Activated T-helper 17 cell treated with anti-CD3 and anti-CD28 coated beads, Interleukin-2, amount 50 U/mL, for 72 hours (primary cell): ENCODE measurements around the gene ASB16. TPM values are rescaled to one million over a fixed set of nuclear protein-coding genes. Genes with fewer than 3 reads are reported as not detected.

Experiments
- ATAC-seq: fragments of 150-1000 bp; cut with Tn5 transposase; replicated peaks from 2 replicates; pipeline ENCODE4 v1.10.0; 2021; ENCODE audit warnings: mild to moderate bottlenecking, moderate library complexity
- H3K27ac Mint-ChIP-seq: one replicate; pipeline ENCODE4 v1.8.0; 2022; ENCODE audit warnings: mixed read lengths
- H3K27me3 Mint-ChIP-seq: one replicate; pipeline ENCODE4 v1.8.0; 2022; ENCODE audit warnings: mixed read lengths
- H3K36me3 Mint-ChIP-seq: one replicate; pipeline ENCODE4 v1.8.0; 2022; ENCODE audit warnings: low read depth, mild to moderate bottlenecking, mixed read lengths
- H3K4me1 Mint-ChIP-seq: one replicate; pipeline ENCODE4 v1.8.0; 2022; ENCODE audit warnings: mixed read lengths
- H3K4me3 Mint-ChIP-seq: one replicate; pipeline ENCODE4 v1.8.0; 2022; ENCODE audit warnings: mild to moderate bottlenecking, mixed read lengths
- H3K9me3 Mint-ChIP-seq: one replicate; pipeline ENCODE4 v1.8.0; 2022; ENCODE audit warnings: mixed read lengths
- total RNA-seq, 2 donors: library from RNA; stranded (reverse); gene quantifications; one replicate each; pipeline ENCODE4 v1.2.3, GENCODE V29; 2022

ASB16 gene
- total RNA-seq, 2 donors from 2014 or later, result 0.22 to 0.58 TPM

DNA sequence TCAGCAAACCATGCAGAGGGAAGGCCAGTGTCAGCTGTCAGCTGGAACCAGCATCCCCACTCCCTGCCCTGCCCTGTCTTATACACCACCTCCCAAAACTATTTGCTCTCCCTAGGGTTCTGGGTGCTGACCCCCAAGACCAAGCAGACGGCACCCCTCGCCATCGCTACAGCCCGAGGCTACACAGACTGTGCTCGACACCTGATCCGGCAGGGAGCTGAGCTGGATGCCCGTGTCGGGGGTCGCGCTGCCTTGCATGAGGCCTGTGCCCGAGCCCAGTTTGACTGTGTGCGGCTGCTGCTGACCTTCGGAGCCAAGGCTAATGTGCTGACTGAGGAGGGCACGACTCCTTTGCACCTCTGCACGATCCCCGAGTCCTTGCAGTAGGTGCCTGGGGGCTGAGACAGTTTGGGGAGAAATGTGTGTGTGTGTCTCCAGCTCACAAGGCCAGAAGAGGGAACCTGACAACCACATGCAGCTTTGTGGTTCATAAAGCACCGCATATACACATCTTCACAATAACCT lies 1.5 kb downstream of the ASB16 start:
- Mint-ChIP-seq H3K9me3 (no peaks in the 10 kb centered on the region), H3K4me3 (no peak overlapping the region), H3K4me1 (peaks cover 7% of the 10 kb centered on the region), H3K36me3 (peaks cover 14% of the 10 kb centered on the region), H3K27me3 (no peaks in the 10 kb centered on the region), H3K27ac (no peak overlapping the region)
- ATAC-seq, result no peak

DNA sequence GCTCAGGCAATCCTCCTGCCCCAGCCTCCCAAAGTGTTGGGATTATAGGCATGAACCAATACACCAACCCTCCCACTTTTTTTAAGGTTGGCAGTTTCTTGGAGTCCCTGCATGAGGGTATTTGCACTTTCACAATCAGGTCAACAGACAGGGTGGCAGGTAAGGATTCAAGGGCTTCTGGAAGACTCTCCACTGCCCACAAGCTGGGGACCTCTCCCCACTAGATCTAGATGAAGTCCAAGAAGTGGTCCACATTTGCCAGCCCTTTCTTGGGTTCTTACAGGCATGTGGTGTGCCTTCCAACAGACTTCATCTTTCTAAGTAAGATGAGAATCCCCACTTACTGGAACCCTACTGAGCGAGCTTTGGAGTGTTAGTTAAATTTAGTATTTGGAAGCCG lies 3.9 kb downstream of the ASB16 start:
- no peak for ATAC-seq
- no peaks in the 10 kb centered on the region for H3K9me3 Mint-ChIP-seq
- peaks cover 28% of the 10 kb centered on the region for H3K36me3 Mint-ChIP-seq
- H3K27ac Mint-ChIP-seq, result no peak overlapping the region
- no peak overlapping the region for H3K4me3 Mint-ChIP-seq
- no peaks in the 10 kb centered on the region for H3K4me1 Mint-ChIP-seq
- H3K27me3 Mint-ChIP-seq, result no peaks in the 10 kb centered on the region

DNA sequence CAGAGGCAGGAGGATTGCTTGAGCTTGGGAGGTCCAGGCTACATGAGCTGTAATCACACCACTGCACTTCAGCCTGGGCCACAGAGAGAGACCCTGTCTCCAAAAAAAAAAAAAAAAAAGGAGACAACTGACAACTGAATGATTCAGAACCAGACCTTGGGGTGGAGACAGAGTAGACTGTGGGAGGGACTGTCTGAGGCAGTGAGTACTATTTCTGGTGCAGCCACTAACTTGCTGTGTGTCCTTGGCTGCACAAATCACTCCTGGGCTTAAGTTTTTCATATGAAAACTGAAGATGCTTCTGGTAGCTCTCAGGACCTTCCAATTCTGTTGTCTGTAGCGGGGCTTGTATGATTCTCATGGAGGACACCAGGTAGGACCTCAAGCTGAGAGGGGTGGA lies 5.8 kb downstream of the ASB16 start:
- Mint-ChIP-seq H3K9me3 (no peaks in the 10 kb centered on the region), H3K27me3 (no peaks in the 10 kb centered on the region), H3K4me3 (no peak overlapping the region), H3K4me1 (no peaks in the 10 kb centered on the region), H3K36me3 (peaks cover 30% of the 10 kb centered on the region), H3K27ac (no peak overlapping the region)
- no peak for ATAC-seq

DNA sequence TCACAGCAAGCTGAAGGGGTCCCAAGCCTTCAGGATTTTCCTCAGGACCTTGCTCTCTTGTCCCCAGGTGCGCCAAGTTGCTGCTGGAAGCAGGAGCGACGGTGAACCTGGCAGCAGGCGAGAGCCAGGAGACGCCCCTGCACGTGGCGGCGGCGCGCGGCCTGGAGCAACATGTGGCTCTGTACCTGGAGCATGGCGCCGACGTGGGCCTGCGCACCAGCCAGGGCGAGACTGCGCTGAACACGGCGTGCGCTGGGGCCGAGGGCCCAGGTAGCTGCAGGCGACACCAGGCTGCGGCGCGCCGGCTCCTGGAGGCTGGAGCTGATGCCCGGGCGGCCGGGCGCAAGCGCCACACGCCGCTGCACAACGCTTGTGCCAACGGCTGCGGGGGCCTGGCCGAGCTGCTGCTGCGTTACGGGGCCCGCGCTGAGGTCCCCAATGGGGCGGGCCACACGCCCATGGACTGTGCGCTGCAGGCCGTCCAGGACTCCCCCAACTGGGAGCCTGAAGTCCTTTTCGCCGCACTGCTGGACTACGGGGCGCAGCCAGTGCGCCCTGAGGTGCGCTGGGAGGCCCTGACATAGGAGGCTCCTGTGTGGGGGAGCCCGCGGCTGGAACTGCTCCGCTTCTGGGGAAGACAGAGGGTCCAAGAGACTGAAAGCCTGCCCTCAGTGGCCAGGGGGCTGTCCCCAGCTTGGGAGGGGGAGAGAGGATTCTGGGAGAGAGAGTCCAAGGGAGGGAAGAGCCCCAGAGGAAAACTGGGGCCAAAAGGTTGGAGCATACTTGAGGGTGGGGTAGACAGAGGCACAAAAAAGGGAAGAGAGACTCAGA lies 6.4 kb downstream of the ASB16 start:
- ATAC-seq, result no peak
- Mint-ChIP-seq H3K4me1 (no peaks in the 10 kb centered on the region), H3K27me3 (no peaks in the 10 kb centered on the region), H3K36me3 (peaks cover 35% of the 10 kb centered on the region), H3K4me3 (no peak overlapping the region), H3K9me3 (no peaks in the 10 kb centered on the region), H3K27ac (no peak overlapping the region)

DNA sequence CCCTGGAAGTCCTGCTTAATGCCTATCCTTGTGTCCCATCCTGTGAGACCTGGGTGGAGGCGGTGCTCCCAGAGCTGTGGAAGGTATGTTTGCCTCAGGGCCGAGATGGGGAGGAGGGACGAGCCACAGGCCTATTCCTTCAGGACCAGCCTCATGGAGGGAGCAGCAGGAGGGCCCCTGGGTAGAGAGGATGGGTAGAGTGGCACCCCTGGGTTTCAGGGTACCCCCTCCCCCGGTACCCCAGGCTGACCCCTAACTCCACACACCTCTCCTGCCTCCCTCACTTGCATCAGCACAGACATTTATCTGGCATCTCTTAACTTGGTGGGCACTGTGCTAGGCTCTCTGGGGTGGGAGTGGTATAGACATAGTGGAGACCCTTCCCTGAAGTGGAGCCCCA lies 7.1 kb downstream of the ASB16 start:
- H3K4me1 Mint-ChIP-seq, result no peaks in the 10 kb centered on the region
- no peak for ATAC-seq
- H3K9me3 Mint-ChIP-seq, result no peaks in the 10 kb centered on the region
- H3K4me3 Mint-ChIP-seq, result no peak overlapping the region
- no peak overlapping the region for H3K27ac Mint-ChIP-seq
- H3K27me3 Mint-ChIP-seq, result no peaks in the 10 kb centered on the region
- peaks cover 40% of the 10 kb centered on the region for H3K36me3 Mint-ChIP-seq

- Mint-ChIP-seq H3K9me3 (no peaks in the 10 kb centered on the region), H3K27me3 (no peaks in the 10 kb centered on the region), H3K36me3 (peaks cover 40% of the 10 kb centered on the region), H3K4me1 (no peaks in the 10 kb centered on the region), H3K27ac (no peak overlapping the region), H3K4me3 (no peak overlapping the region)
- ATAC-seq, result no peak
Measured at GRCh38 chr17:44178133-44178532, 7.6 kb downstream of the ASB16 start.

GRCh38 chr17:44183024-44183423 lies 12.5 kb downstream of the ASB16 start:
- peak overlapping the region; percentile 41 for H3K27ac Mint-ChIP-seq
- H3K4me3 Mint-ChIP-seq, result no peak overlapping the region
- no peaks in the 10 kb centered on the region for H3K9me3 Mint-ChIP-seq
- H3K27me3 Mint-ChIP-seq, result no peaks in the 10 kb centered on the region
- H3K36me3 Mint-ChIP-seq, result peaks cover 36% of the 10 kb centered on the region
- ATAC-seq, result no peak
- H3K4me1 Mint-ChIP-seq, result peaks cover 8% of the 10 kb centered on the region

GRCh38 chr17:44184212-44184810 lies 13.8 kb downstream of the ASB16 start:
- H3K27ac Mint-ChIP-seq, result no peak overlapping the region
- H3K27me3 Mint-ChIP-seq, result no peaks in the 10 kb centered on the region
- H3K4me1 Mint-ChIP-seq, result peaks cover 11% of the 10 kb centered on the region
- H3K9me3 Mint-ChIP-seq, result no peaks in the 10 kb centered on the region
- H3K4me3 Mint-ChIP-seq, result peak overlapping the region; percentile 94
- ATAC-seq, result no peak
- H3K36me3 Mint-ChIP-seq, result peaks cover 36% of the 10 kb centered on the region

DNA sequence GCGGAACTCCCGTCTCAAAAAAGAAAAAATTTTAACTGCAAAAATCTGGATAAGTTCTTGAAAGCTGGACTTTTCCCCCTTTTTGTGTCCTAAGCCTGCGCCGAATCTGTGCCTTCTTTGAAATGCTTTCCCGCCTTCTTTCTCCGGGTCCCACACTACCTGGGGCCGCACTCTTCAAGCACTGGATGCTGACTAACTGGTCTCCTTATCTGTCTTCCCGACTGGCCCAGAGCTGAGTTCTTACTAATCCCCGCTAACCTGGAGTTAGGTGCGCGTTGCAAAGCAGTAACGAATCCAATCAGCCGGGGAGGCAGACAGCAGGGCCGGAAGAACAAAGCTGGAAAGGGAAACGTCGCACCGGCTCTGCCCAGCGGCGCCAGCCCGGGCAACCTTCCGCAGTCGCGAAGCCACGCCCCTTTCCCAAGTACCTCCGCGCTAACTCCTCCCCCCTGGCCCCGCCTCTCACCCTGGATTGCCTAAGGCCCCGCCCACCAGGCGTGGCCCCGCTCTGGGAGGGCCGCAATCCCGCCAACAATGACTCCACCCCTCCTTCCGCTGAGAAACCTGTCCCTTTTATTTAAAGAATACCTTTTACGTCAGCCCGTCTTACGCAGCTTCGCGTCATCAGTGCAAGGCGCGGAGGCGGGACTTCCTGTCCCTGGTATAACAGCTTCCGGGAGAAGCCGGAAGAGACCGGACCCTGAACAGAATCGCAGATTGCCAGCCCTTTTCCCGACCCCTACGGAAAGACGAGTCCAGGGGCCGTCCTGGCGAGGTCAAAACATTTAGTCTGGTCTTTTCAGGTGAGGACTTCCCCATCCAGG lies 16.0 kb downstream of the ASB16 start, which contains the start of gene TMUB2:
TMUB2 (plus strand) TSS at position 666 of the 824 bp plus-strand sequence. CDS start 737 bp downstream, outside the sequence.
- Mint-ChIP-seq H3K9me3 (no peaks in the 10 kb centered on the region), H3K36me3 (peaks cover 50% of the 10 kb centered on the region), H3K4me3 (peak within 1 kb of the TSS; percentile 94), H3K4me1 (peaks cover 11% of the 10 kb centered on the region), H3K27me3 (no peaks in the 10 kb centered on the region), H3K27ac (peak within 1 kb of the TSS; percentile 93)
- ATAC-seq, result peak; percentile 92

- no peaks in the 10 kb centered on the region for H3K27me3 Mint-ChIP-seq
- peak overlapping the region; percentile 93 for H3K27ac Mint-ChIP-seq
- peaks cover 11% of the 10 kb centered on the region for H3K4me1 Mint-ChIP-seq
- ATAC-seq, result peak; percentile 65
- no peaks in the 10 kb centered on the region for H3K9me3 Mint-ChIP-seq
- H3K4me3 Mint-ChIP-seq, result peak overlapping the region; percentile 94
- peaks cover 46% of the 10 kb centered on the region for H3K36me3 Mint-ChIP-seq
Measured at GRCh38 chr17:44187131-44187899, 16.8 kb downstream of the ASB16 start.

- H3K4me3 Mint-ChIP-seq, result peak overlapping the region; percentile 94
- H3K27me3 Mint-ChIP-seq, result no peaks in the 10 kb centered on the region
- no peak for ATAC-seq
Measured at GRCh38 chr17:44188576-44189403, 18.3 kb downstream of the ASB16 start.

DNA sequence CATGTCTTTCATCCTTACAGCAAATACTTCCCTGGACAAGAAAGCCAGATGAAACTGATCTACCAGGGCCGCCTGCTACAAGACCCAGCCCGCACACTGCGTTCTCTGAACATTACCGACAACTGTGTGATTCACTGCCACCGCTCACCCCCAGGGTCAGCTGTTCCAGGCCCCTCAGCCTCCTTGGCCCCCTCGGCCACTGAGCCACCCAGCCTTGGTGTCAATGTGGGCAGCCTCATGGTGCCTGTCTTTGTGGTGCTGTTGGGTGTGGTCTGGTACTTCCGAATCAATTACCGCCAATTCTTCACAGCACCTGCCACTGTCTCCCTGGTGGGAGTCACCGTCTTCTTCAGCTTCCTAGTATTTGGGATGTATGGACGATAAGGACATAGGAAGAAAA lies 20.0 kb downstream of the ASB16 start:
- H3K4me1 Mint-ChIP-seq, result peaks cover 7% of the 10 kb centered on the region
- no peak overlapping the region for H3K4me3 Mint-ChIP-seq
- no peaks in the 10 kb centered on the region for H3K27me3 Mint-ChIP-seq
- peak overlapping the region; percentile 18 for H3K27ac Mint-ChIP-seq
- ATAC-seq, result no peak
- peaks cover 71% of the 10 kb centered on the region for H3K36me3 Mint-ChIP-seq
- no peaks in the 10 kb centered on the region for H3K9me3 Mint-ChIP-seq

More at GRCh38 chr17:44188576-44189403, 18.3 kb downstream of the ASB16 start:
- Mint-ChIP-seq H3K4me1 (peaks cover 11% of the 10 kb centered on the region), H3K36me3 (peaks cover 60% of the 10 kb centered on the region), H3K27ac (peak overlapping the region; percentile 48), H3K9me3 (no peaks in the 10 kb centered on the region)

DNA sequence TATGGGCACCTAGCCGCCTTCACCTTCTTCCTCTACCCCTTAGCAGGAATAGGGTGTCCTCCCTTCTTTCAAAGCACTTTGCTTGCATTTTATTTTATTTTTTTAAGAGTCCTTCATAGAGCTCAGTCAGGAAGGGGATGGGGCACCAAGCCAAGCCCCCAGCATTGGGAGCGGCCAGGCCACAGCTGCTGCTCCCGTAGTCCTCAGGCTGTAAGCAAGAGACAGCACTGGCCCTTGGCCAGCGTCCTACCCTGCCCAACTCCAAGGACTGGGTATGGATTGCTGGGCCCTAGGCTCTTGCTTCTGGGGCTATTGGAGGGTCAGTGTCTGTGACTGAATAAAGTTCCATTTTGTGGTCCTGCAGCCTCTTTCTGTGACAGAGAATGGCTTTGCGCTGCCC lies 20.9 kb downstream of the ASB16 start:
- Mint-ChIP-seq H3K4me1 (peaks cover 7% of the 10 kb centered on the region), H3K4me3 (no peak overlapping the region), H3K36me3 (peaks cover 78% of the 10 kb centered on the region), H3K9me3 (no peaks in the 10 kb centered on the region), H3K27me3 (no peaks in the 10 kb centered on the region), H3K27ac (no peak overlapping the region)
- ATAC-seq, result no peak
